ENCODE data around the gene C12orf43. TPM values are rescaled to one million over a fixed set of nuclear protein-coding genes. Genes with fewer than 3 reads are reported as not detected.

Gene C12orf43
- total RNA-seq, 1 donor from 2014 or later: 19.0 TPM

DNA sequence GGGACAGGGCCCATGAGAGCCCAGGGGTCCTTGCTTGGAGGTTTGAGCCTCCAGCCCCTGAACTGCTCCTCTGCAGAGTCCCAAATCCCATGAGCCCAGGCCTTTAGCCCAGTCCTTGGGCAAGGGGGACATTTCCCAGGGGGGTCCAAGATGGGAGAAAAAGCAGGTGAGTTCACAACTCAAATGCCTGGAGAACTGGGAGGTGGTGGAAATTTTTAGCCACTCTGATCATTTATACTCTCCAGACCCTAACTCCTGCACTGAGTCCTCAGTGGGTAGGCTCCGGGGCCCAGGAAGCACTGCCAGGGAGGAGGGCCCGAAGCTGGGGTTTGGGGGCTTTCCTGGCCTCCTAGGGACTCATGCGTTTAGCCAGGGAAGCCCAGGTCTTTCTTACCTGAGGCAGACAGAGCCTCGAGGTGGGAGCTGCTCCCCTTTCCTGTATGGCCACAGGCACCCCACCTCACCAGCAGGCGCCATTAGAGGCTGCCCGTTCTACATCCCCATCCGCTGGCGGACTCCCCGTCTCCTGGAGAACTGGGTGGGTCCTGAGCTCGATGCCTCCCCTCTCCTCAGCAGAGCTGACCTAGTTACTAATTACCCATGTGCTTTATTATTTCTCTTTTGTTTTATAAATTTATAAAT, 36.9 kb downstream of the C12orf43 start:
- TF ChIP-seq, protein P1, sequence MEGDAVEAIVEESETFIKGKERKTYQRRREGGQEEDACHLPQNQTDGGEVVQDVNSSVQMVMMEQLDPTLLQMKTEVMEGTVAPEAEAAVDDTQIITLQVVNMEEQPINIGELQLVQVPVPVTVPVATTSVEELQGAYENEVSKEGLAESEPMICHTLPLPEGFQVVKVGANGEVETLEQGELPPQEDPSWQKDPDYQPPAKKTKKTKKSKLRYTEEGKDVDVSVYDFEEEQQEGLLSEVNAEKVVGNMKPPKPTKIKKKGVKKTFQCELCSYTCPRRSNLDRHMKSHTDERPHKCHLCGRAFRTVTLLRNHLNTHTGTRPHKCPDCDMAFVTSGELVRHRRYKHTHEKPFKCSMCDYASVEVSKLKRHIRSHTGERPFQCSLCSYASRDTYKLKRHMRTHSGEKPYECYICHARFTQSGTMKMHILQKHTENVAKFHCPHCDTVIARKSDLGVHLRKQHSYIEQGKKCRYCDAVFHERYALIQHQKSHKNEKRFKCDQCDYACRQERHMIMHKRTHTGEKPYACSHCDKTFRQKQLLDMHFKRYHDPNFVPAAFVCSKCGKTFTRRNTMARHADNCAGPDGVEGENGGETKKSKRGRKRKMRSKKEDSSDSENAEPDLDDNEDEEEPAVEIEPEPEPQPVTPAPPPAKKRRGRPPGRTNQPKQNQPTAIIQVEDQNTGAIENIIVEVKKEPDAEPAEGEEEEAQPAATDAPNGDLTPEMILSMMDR (IDR thresholded peaks at IDR 0.05; ENCODE audit: unreplicated experiment): no peak
- Mint-ChIP-seq H3K4me3 (no peak overlapping the region), H3K9me3 (no peaks in the 10 kb centered on the region), H3K27ac (no peak overlapping the region), H3K27me3 (ENCODE audit: low read depth) (no peaks in the 10 kb centered on the region), H3K36me3 (no peaks in the 10 kb centered on the region), H3K4me1 (no peaks in the 10 kb centered on the region)
- no peak for DNase-seq (ENCODE audit: low spot score in 2 of 2, unreplicated experiment in 2 of 2)

- Mint-ChIP-seq H3K4me3 (no peak within 1 kb of the TSS), H3K4me1 (no peaks in the 10 kb centered on the region), H3K27me3 (ENCODE audit: low read depth) (no peaks in the 10 kb centered on the region), H3K27ac (no peak within 1 kb of the TSS), H3K36me3 (no peaks in the 10 kb centered on the region), H3K9me3 (no peaks in the 10 kb centered on the region)
- TF ChIP-seq, protein P1 (IDR thresholded peaks at IDR 0.05; ENCODE audit: unreplicated experiment): no peak
- no peak for DNase-seq (ENCODE audit: low spot score in 2 of 2, unreplicated experiment in 2 of 2)
Observed at GRCh38 chr12:120978296-120979219, 37.7 kb downstream of the C12orf43 start, which contains the start of gene HNF1A. HNF1A (plus strand) TSS chr12:120978543; CDS start chr12:120978769, 226 bp downstream.

GRCh38 chr12:120977531-120978295, 38.6 kb downstream of the C12orf43 start:
- no peaks in the 10 kb centered on the region for H3K36me3 Mint-ChIP-seq
- no peaks in the 10 kb centered on the region for H3K9me3 Mint-ChIP-seq
- no peaks in the 10 kb centered on the region for H3K4me1 Mint-ChIP-seq
- no peak overlapping the region for H3K4me3 Mint-ChIP-seq
- no peak for DNase-seq (ENCODE audit: low spot score in 2 of 2, unreplicated experiment in 2 of 2)
- TF ChIP-seq, protein P1 (IDR thresholded peaks at IDR 0.05; ENCODE audit: unreplicated experiment): no peak
- H3K27ac Mint-ChIP-seq: no peak overlapping the region
- no peaks in the 10 kb centered on the region for H3K27me3 Mint-ChIP-seq (ENCODE audit: low read depth)

GRCh38 chr12:120972870-120973543, 43.3 kb downstream of the C12orf43 start:
- DNase-seq (ENCODE audit: low spot score in 2 of 2, unreplicated experiment in 2 of 2): no peak
- Mint-ChIP-seq H3K4me3 (no peak overlapping the region), H3K27me3 (ENCODE audit: low read depth) (no peaks in the 10 kb centered on the region), H3K27ac (no peak overlapping the region), H3K4me1 (no peaks in the 10 kb centered on the region), H3K9me3 (no peaks in the 10 kb centered on the region), H3K36me3 (no peaks in the 10 kb centered on the region)
- TF ChIP-seq, protein P1 (IDR thresholded peaks at IDR 0.05; ENCODE audit: unreplicated experiment): no peak
